HG03196 (cell line): ENCODE measurements around the gene IER5.

ENCODE experiments used
- ATAC-seq: cut with Tn5 transposase; IDR thresholded peaks from one replicate; pipeline ENCODE4 v1.9.1; 2021; ENCODE audit not compliant: unreplicated experiment

IER5 gene

GRCh38 chr1:181131255-181131941 lies 42.9 kb downstream of the IER5 start:
- ATAC-seq = peak; percentile 23

GRCh38 chr1:181133441-181133951 lies 45.0 kb downstream of the IER5 start:
- ATAC-seq = no peak

- no peak for ATAC-seq
Measured at GRCh38 chr1:181133969-181134418, 45.5 kb downstream of the IER5 start.

GRCh38 chr1:181134543-181135436 lies 46.3 kb downstream of the IER5 start:
- ATAC-seq = peak; percentile 37

- ATAC-seq = no peak
Measured at GRCh38 chr1:181135437-181135731, 46.9 kb downstream of the IER5 start.

- ATAC-seq = no peak
Measured at GRCh38 chr1:181135815-181136737, 47.6 kb downstream of the IER5 start.

GRCh38 chr1:181136738-181137122 lies 48.2 kb downstream of the IER5 start:
- ATAC-seq = no peak

- no peak for ATAC-seq
Measured at GRCh38 chr1:181137217-181137743, 48.8 kb downstream of the IER5 start.

- no peak for ATAC-seq
Measured at GRCh38 chr1:181139631-181140061, 51.1 kb downstream of the IER5 start.

GRCh38 chr1:181140398-181140797 lies 51.9 kb downstream of the IER5 start:
- ATAC-seq = no peak

GRCh38 chr1:181140891-181141290 lies 52.4 kb downstream of the IER5 start:
- ATAC-seq = no peak

- ATAC-seq = no peak
Measured at GRCh38 chr1:181141431-181141910, 53.0 kb downstream of the IER5 start.
